ENCODE data around the gene RCVRN.

- TF ChIP-seq CTCF (IDR thresholded peaks at IDR 0.05; ENCODE audit: insufficient read depth, low read length) (no peak), REST (IDR thresholded peaks at IDR 0.05; ENCODE audit: insufficient replicate concordance, low read depth) (no peak), POLR2AphosphoS5 (IDR thresholded peaks at IDR 0.05; ENCODE audit: low read depth) (no peak), GABPA (IDR thresholded peaks at IDR 0.05; ENCODE audit: low read depth) (no peak)
These were observed 17.6 kb downstream of the RCVRN start for GRCh38 chr17:9887508-9887907.
